ENCODE results near the gene ASTE1.

DNA sequence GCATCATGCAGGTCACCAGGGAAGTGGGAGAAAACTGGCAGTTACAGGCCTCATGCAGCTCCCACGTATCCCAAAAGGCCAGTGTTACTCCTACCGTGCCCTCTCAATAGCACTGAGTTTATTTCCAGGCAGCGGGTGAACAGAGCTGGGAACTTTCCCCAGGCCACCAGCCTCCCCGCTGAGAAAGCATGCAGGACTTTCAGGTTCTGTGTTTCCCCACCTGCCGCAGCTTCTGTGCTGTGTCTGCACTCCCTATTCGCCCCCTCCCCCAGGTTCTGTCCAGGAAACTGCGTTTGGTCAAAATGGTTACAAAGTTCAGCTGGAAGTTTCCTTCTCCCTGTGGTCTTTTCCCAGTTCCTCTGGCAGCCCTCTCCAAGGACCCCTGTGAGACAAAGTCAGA is 21.4 kb upstream of the ASTE1 start:
- TF ChIP-seq CTCF (IDR thresholded peaks at IDR 0.05 in 2 of 3, conservative IDR thresholded peaks at IDR 0.05 in 1 of 3; ENCODE audit: borderline replicate concordance in 1 of 3, insufficient read depth in 1 of 3, low read depth in 2 of 3, low read length in 2 of 3) (no peak), POLR2AphosphoS5 (IDR thresholded peaks at IDR 0.05; ENCODE audit: low read depth, low read length) (no peak), EZH2phosphoT487 (IDR thresholded peaks at IDR 0.05; ENCODE audit: borderline replicate concordance) (no peak), EZH2 (IDR thresholded peaks at IDR 0.05) (no peak), JUND (IDR thresholded peaks at IDR 0.05) (no peak), POLR2A (IDR thresholded peaks at IDR 0.05; ENCODE audit: borderline replicate concordance, extremely low read depth, insufficient read depth, insufficient read length) (no peak), SRF (IDR thresholded peaks at IDR 0.05; ENCODE audit: low read depth) (no peak), ZFX (IDR thresholded peaks at IDR 0.05) (no peak), RAD21 (IDR thresholded peaks at IDR 0.05; ENCODE audit: low read depth) (no peak)
